CD4-positive, alpha-beta T cell treated with Interleukin-2 at 100 ng/mL for 4 hours (primary cell): ENCODE results near the gene CHD2.
"Not testable (repeated sequence)": the region's sequence is repeated elsewhere in the genome, so short reads cannot be mapped to it uniquely, and the experiment has no call there.

Experiments used
- DNase-seq: peaks from one replicate; pipeline ENCODE4 v3.0.0-alpha.2; 2020; ENCODE audit warnings: low spot score

CHD2 gene

GRCh38 chr15:93049914-93050578, 149.9 kb downstream of the CHD2 start:
- peak; percentile 36 for DNase-seq

- DNase-seq = no peak
These were observed 150.5 kb downstream of the CHD2 start for GRCh38 chr15:93050648-93051047.

GRCh38 chr15:93051236-93052089, 151.3 kb downstream of the CHD2 start:
- DNase-seq = no peak

- peak; percentile 16 for DNase-seq
These were observed 152.2 kb downstream of the CHD2 start for GRCh38 chr15:93052090-93052879.

- DNase-seq = no peak
These were observed 155.1 kb downstream of the CHD2 start for GRCh38 chr15:93055211-93055610.

- no peak for DNase-seq
These were observed 156.7 kb downstream of the CHD2 start for GRCh38 chr15:93056836-93057235.

GRCh38 chr15:93057618-93058017, 157.5 kb downstream of the CHD2 start:
- DNase-seq = no peak

- no peak for DNase-seq
These were observed 158.0 kb downstream of the CHD2 start for GRCh38 chr15:93058128-93058527.

- DNase-seq = no peak
These were observed 158.8 kb downstream of the CHD2 start for GRCh38 chr15:93058904-93059427.

GRCh38 chr15:93059442-93059841, 159.3 kb downstream of the CHD2 start:
- no peak for DNase-seq

- DNase-seq = no peak
These were observed 160.5 kb downstream of the CHD2 start for GRCh38 chr15:93060336-93061248.

GRCh38 chr15:93062628-93063261, 162.6 kb downstream of the CHD2 start:
- DNase-seq = not testable (repeated sequence)

GRCh38 chr15:93063262-93063671, 163.1 kb downstream of the CHD2 start:
- DNase-seq = no peak

- DNase-seq = no peak
These were observed 163.9 kb downstream of the CHD2 start for GRCh38 chr15:93063796-93064690.

- no peak for DNase-seq
These were observed 165.5 kb downstream of the CHD2 start for GRCh38 chr15:93065641-93066045.

GRCh38 chr15:93066224-93066681, 166.1 kb downstream of the CHD2 start:
- no peak for DNase-seq

- no peak for DNase-seq
These were observed 166.9 kb downstream of the CHD2 start for GRCh38 chr15:93066834-93067648.

- no peak for DNase-seq
These were observed 167.5 kb downstream of the CHD2 start for GRCh38 chr15:93067649-93068085.
